Caco-2 (cell line): ENCODE data around the gene CTTNBP2NL. TPM values are rescaled to one million over a fixed set of nuclear protein-coding genes. Genes with fewer than 3 reads are reported as not detected.
"Not testable (repeated sequence)": the region's sequence is repeated elsewhere in the genome, so short reads cannot be mapped to it uniquely, and the experiment has no call there.

ENCODE experiments used
- BruUV-seq: library from RNA; stranded (reverse); fragments of 400-500 nt; replicated peaks from 2 replicates; lab custom pipeline; 2021; lab: Mats Ljungman, UMichigan
- CTCF ChIA-PET: fragments of 300-600 bp; sonication (Branson Sonifier 250); formaldehyde crosslinking; loops from one replicate; lab custom pipeline; 2022; ENCODE audit warnings: antibody characterized with exemption; lab: Charles Lee
- POLR2A ChIA-PET: fragments of 300-600 bp; sonication (Branson Sonifier 250); formaldehyde crosslinking; loops from one replicate; lab custom pipeline; 2022; ENCODE audit warnings: antibody characterized with exemption; lab: Charles Lee
- DNase-seq, 2 experiments: peaks; one replicate each; pipeline versions ENCODE4 v3.0.0 to v3.0.0-alpha.2; 2020 to 2022
- H3K27me3 ChIP-seq: replicated peaks from 2 replicates; pipeline ENCODE4 v1.6.0; 2011; ENCODE audit warnings: low read length; ENCODE audit not compliant: control insufficient read depth, insufficient read depth
- H3K36me3 ChIP-seq: 2 replicates; pipeline ENCODE4 v1.5.1; 2011; ENCODE audit warnings: low read length; ENCODE audit not compliant: control insufficient read depth, insufficient read depth
- H3K4me1 ChIP-seq: fragments of 250-450 bp; sonication (Bioruptor Pico); 2 replicates; pipeline ENCODE4 v1.5.1; 2020; ENCODE audit warnings: mild to moderate bottlenecking
- H3K4me3 ChIP-seq: 2 replicates; pipeline ENCODE4 v1.5.1; 2011; ENCODE audit warnings: low read depth, mild to moderate bottlenecking, control low read depth, low read length
- H3K9me3 ChIP-seq: fragments of 250-450 bp; sonication (Bioruptor Pico); 2 replicates; pipeline ENCODE4 v1.5.1; 2020; ENCODE audit warnings: mild to moderate bottlenecking, moderate library complexity
- H3K27ac Mint-ChIP-seq: one replicate; pipeline ENCODE4 v1.8.0; 2022; ENCODE audit warnings: mixed read lengths; ENCODE audit not compliant: unreplicated experiment
- H3K27me3 Mint-ChIP-seq: one replicate; pipeline ENCODE4 v1.8.0; 2022; ENCODE audit warnings: mixed read lengths; ENCODE audit not compliant: insufficient read depth, unreplicated experiment
- H3K36me3 Mint-ChIP-seq: one replicate; pipeline ENCODE4 v1.8.0; 2022; ENCODE audit warnings: mild to moderate bottlenecking, mixed read lengths; ENCODE audit not compliant: insufficient read depth, unreplicated experiment
- H3K4me1 Mint-ChIP-seq: one replicate; pipeline ENCODE4 v1.8.0; 2022; ENCODE audit warnings: low read depth, mixed read lengths; ENCODE audit not compliant: unreplicated experiment
- H3K4me3 Mint-ChIP-seq: one replicate; pipeline ENCODE4 v1.8.0; 2022; ENCODE audit warnings: mild to moderate bottlenecking, moderate library complexity, mixed read lengths; ENCODE audit not compliant: unreplicated experiment
- H3K9me3 Mint-ChIP-seq: one replicate; pipeline ENCODE4 v1.8.0; 2022; ENCODE audit warnings: mixed read lengths; ENCODE audit not compliant: unreplicated experiment
- intact Hi-C: fragments of 100-400 bp; cut with micrococcal nuclease; formaldehyde crosslinking; loops from one replicate; pipeline ENCODE4 v1.10.0; 2022; ENCODE audit not compliant: unreplicated experiment
- total RNA-seq: library from RNA; stranded (reverse); gene quantifications from 2 replicates; pipeline ENCODE4 v1.2.3, GENCODE V29; 2022
- TF ChIP-seq, protein P1 (sequence below), 2 experiments: fragments of 200-600 bp in 1 of 2; IDR thresholded peaks; 1 replicate in 1 of 2; 2 replicates in 1 of 2; pipeline versions ENCODE4 v1.5.1 to v1.8.0; 2011 to 2022; ENCODE audit warnings: antibody characterized with exemption in 1 of 2, control low read depth in 1 of 2, inconsistent platforms in 1 of 2, low read depth in 1 of 2, low read length in 1 of 2, mild to moderate bottlenecking in 1 of 2, moderate library complexity in 1 of 2; ENCODE audit not compliant: insufficient read depth in 1 of 2, severe bottlenecking in 1 of 2, unreplicated experiment in 1 of 2

CTTNBP2NL gene
- total RNA-seq, 1 experiment from 2014 or later: 11.3 TPM

DNA sequence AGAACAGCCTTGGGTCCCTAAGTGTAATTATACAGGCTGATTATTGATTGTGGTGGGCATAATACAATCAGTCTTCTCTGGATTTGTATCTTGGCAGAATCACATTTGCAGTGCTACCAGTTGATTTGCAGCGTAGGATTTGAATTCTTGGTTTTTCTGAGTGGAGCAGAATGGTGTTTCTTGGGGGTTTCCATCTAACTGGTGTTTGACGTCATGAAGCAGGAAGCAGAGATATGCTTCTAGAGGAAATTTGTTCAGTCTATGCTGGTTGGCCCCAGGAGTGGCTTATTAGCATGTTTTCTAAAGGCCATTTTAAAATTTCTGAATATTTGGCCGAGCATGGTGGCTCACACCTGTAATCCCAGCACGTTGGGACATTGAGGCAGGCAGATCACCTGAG, 3.4 kb downstream of the CTTNBP2NL start:
- ChIA-PET CTCF (no interaction called here), POLR2A (no interaction called here)
- peaks cover 25% of the 10 kb centered on the region for H3K4me1 ChIP-seq
- no peak overlapping the region for H3K4me3 ChIP-seq
- H3K27me3 ChIP-seq: no peaks in the 10 kb centered on the region
- no peak for DNase-seq
- H3K9me3 Mint-ChIP-seq: no peaks in the 10 kb centered on the region
- no peaks in the 10 kb centered on the region for H3K9me3 ChIP-seq
- no peak overlapping the region for H3K27ac Mint-ChIP-seq
- no peak overlapping the region for H3K4me3 Mint-ChIP-seq
- no peaks in the 10 kb centered on the region for H3K27me3 Mint-ChIP-seq
- intact Hi-C loops: loop anchor here (10.0 kb wide), 1 partner anchor 405 kb away; no protein-coding TSS in a partner anchor
- TF ChIP-seq, protein P1, sequence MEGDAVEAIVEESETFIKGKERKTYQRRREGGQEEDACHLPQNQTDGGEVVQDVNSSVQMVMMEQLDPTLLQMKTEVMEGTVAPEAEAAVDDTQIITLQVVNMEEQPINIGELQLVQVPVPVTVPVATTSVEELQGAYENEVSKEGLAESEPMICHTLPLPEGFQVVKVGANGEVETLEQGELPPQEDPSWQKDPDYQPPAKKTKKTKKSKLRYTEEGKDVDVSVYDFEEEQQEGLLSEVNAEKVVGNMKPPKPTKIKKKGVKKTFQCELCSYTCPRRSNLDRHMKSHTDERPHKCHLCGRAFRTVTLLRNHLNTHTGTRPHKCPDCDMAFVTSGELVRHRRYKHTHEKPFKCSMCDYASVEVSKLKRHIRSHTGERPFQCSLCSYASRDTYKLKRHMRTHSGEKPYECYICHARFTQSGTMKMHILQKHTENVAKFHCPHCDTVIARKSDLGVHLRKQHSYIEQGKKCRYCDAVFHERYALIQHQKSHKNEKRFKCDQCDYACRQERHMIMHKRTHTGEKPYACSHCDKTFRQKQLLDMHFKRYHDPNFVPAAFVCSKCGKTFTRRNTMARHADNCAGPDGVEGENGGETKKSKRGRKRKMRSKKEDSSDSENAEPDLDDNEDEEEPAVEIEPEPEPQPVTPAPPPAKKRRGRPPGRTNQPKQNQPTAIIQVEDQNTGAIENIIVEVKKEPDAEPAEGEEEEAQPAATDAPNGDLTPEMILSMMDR (IDR thresholded peaks at IDR 0.05; ENCODE audit: insufficient read depth in 1 of 2, low read depth in 1 of 2, low read length in 1 of 2, severe bottlenecking in 1 of 2, unreplicated experiment in 1 of 2): no peak
- BruUV-seq: no TSS peak
- H3K36me3 Mint-ChIP-seq: peaks cover 13% of the 10 kb centered on the region
- H3K4me1 Mint-ChIP-seq: peaks cover 20% of the 10 kb centered on the region
- no peaks in the 10 kb centered on the region for H3K36me3 ChIP-seq

GRCh38 chr1:112400706-112401105, 4.7 kb downstream of the CTTNBP2NL start:
- H3K27ac Mint-ChIP-seq, CTCF ChIA-PET, H3K9me3 Mint-ChIP-seq, H3K4me3 ChIP-seq, POLR2A ChIA-PET, DNase-seq, BruUV-seq, H3K4me3 Mint-ChIP-seq, H3K9me3 ChIP-seq, H3K36me3 ChIP-seq, H3K36me3 Mint-ChIP-seq, H3K27me3 ChIP-seq, intact Hi-C loops, H3K27me3 Mint-ChIP-seq: not testable (repeated sequence)
- peaks cover 14% of the 10 kb centered on the region for H3K4me1 Mint-ChIP-seq
- peaks cover 15% of the 10 kb centered on the region for H3K4me1 ChIP-seq

DNA sequence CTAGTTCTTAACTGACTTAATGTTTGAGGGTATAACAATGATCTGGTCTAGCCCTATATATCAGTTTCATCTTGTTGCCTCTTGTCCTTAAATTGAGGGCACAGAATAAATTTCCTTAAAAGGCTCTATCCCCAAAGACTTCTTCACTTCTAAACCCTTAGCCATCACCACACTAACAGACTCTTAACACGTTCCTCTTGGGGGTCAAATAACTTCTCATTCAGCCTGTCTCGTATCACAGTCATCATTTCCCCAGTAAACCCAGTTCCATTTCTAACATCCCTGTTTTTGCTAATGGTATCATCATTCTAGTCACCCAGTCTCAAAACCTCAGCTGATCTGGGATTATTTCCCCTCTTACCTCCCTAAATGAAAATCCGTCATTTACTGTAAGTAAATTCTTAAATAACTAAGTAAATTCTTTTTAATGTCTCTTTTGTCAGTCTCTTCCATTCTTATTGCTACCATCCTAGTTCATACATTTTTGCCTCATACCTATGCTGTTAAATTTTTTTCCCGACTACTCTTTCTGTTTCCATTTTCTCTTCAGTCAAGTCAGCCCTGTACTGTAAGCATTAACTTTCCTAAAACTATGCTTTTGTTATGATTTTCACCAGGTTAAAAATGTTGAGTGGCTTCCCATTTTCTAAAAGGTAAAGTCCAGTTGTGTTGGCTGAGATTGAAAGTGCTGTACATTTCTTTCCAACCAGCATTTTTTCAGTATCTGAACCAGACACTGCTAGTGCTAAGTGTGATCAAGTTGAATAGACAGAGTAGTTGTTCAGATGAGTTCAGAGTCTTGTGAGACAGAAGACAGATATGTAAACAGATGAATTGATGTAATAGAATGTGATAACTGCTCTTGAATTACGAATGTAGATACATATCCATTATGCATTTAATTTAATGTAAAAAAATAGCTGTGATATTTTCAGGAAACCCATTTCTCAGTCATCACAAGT, 6.9 kb downstream of the CTTNBP2NL start:
- Histone ChIP-seq H3K4me1 (peaks cover 9% of the 10 kb centered on the region), H3K9me3 (no peaks in the 10 kb centered on the region), H3K27me3 (no peaks in the 10 kb centered on the region), H3K4me3 (no peak overlapping the region), H3K36me3 (no peaks in the 10 kb centered on the region)
- Mint-ChIP-seq H3K27me3 (no peaks in the 10 kb centered on the region), H3K4me1 (peaks cover 14% of the 10 kb centered on the region), H3K27ac (no peak overlapping the region), H3K36me3 (no peaks in the 10 kb centered on the region), H3K4me3 (no peak overlapping the region), H3K9me3 (no peaks in the 10 kb centered on the region)
- ChIA-PET POLR2A (no interaction called here), CTCF (no interaction called here)
- BruUV-seq: no TSS peak
- no peak for DNase-seq
- TF ChIP-seq, protein P1 (IDR thresholded peaks at IDR 0.05; ENCODE audit: insufficient read depth in 1 of 2, low read depth in 1 of 2, low read length in 1 of 2, severe bottlenecking in 1 of 2, unreplicated experiment in 1 of 2): no peak
- intact Hi-C loops: no loop called here
